Smooth muscle cell (in vitro differentiated cells): ENCODE data around the gene ZC3H10. TPM values are rescaled to one million over a fixed set of nuclear protein-coding genes. Genes with fewer than 3 reads are reported as not detected.

Experiments
- DNase-seq: peaks from one replicate; lab custom pipeline; 2025; ENCODE audit not compliant: unreplicated experiment; lab: John Stamatoyannopoulos, UW
- H2AFZ ChIP-seq: fragments of 200-600 bp; sonication (generic); 2 replicates; pipeline ENCODE4 v1.6.0; 2016; ENCODE audit warnings: antibody characterized with exemption, low read depth, mild to moderate bottlenecking
- H3F3A ChIP-seq: fragments of 200-600 bp; sonication (generic); 2 replicates; pipeline ENCODE4 v1.6.0; 2017; ENCODE audit warnings: antibody characterized with exemption, low read depth
- H3K27ac ChIP-seq: fragments of 200-600 bp; sonication (generic); 2 replicates; pipeline ENCODE4 v1.5.1; 2016; ENCODE audit warnings: low read depth, mild to moderate bottlenecking
- H3K27me3 ChIP-seq: fragments of 200-600 bp; sonication (generic); 2 replicates; pipeline ENCODE4 v1.6.1; 2016; ENCODE audit warnings: low read depth, mild to moderate bottlenecking
- H3K36me3 ChIP-seq: fragments of 200-600 bp; sonication (generic); 2 replicates; pipeline ENCODE4 v1.5.1; 2016; ENCODE audit warnings: low read depth
- H3K4me1 ChIP-seq: fragments of 200-600 bp; sonication (generic); 2 replicates; pipeline ENCODE4 v1.5.1; 2016; ENCODE audit warnings: low read depth
- H3K4me2 ChIP-seq: fragments of 200-600 bp; sonication (generic); 2 replicates; pipeline ENCODE4 v1.6.0; 2016; ENCODE audit warnings: mild to moderate bottlenecking
- H3K4me3 ChIP-seq: fragments of 200-600 bp; sonication (generic); 2 replicates; pipeline ENCODE4 v1.5.1; 2016; ENCODE audit warnings: mild to moderate bottlenecking
- H3K79me2 ChIP-seq: fragments of 200-600 bp; sonication (generic); 2 replicates; pipeline ENCODE4 v1.6.0; 2016; ENCODE audit warnings: low read depth, mild to moderate bottlenecking
- H3K9ac ChIP-seq: fragments of 200-600 bp; sonication (generic); 2 replicates; pipeline ENCODE4 v1.6.0; 2016; ENCODE audit warnings: low read depth
- H3K9me3 ChIP-seq: fragments of 200-600 bp; sonication (generic); replicated peaks from 2 replicates; pipeline ENCODE4 v1.5.1; 2016; ENCODE audit warnings: low read depth
- H4K20me1 ChIP-seq: fragments of 200-600 bp; sonication (generic); 2 replicates; pipeline ENCODE4 v1.6.0; 2016; ENCODE audit warnings: low read depth
- CTCF ChIP-seq: fragments of 200-600 bp; sonication (generic); IDR thresholded peaks from 2 replicates; pipeline ENCODE4 v1.5.1; 2017; ENCODE audit warnings: borderline replicate concordance, mild to moderate bottlenecking, antibody characterized with exemption; ENCODE audit not compliant: insufficient read depth, poor library complexity, severe bottlenecking
- WGBS: methylation state at CpG from one replicate; pipeline ENCODE4 v1.1.7; 2016; ENCODE audit warnings: low lambda C conversion rate; 5-methylcytosine and 5-hydroxymethylcytosine counted together
- polyA plus RNA-seq: library from polyadenylated mRNA; unstranded; fragments of >200 nt; fragmentation: Nextera tagmentation; extraction: Ambion mirVana; gene quantifications from 2 replicates; pipeline ENCODE4 v1.2.1, GENCODE V29; 2016
- total RNA-seq: library from RNA; depleted of rRNA; stranded (reverse); fragments of >200 nt; gene quantifications from 2 replicates; pipeline ENCODE4 v1.2.3, GENCODE V29; 2014

The ZC3H10 gene
- total and polyA plus RNA-seq, 2 experiments from 2014 or later = 1.9 to 2.8 TPM

DNA sequence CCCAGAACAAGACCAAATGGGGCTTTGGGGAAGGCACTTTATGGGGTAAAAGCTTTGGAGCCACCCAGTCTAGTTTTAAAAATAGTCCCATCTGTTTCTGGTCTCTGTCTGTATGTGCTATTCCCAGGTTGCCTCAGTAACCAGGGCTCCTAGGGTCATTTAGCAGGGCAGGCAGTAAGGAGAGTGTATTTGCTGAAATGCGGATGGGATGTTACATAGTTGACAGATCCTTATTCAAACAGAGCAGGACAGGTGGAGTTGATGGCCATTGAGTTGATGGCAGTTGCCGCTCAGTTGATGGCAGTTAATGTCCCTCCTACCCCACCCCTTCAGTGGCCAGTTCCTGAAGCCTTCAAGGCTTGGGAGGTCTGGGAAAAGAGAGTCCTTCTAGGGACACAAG lies 4.6 kb downstream of the ZC3H10 start:
- peaks cover 25% of the 10 kb centered on the region for H3K4me1 ChIP-seq
- H3K79me2 ChIP-seq = no peaks in the 10 kb centered on the region
- H3K36me3 ChIP-seq = no peaks in the 10 kb centered on the region
- DNase-seq = no peak
- no peak for TF ChIP-seq CTCF
- H3K4me2 ChIP-seq = no peak overlapping the region
- WGBS = 90% methylated on average over 2 of the region's 2 CpGs
- no peak overlapping the region for H3K27ac ChIP-seq
- no peak overlapping the region for H3K9ac ChIP-seq
- H3K27me3 ChIP-seq = no peaks in the 10 kb centered on the region
- H4K20me1 ChIP-seq = peaks cover 7% of the 10 kb centered on the region
- no peak overlapping the region for H3K4me3 ChIP-seq
- no peak overlapping the region for H2AFZ ChIP-seq
- peaks cover 19% of the 10 kb centered on the region for H3F3A ChIP-seq
- no peaks in the 10 kb centered on the region for H3K9me3 ChIP-seq

DNA sequence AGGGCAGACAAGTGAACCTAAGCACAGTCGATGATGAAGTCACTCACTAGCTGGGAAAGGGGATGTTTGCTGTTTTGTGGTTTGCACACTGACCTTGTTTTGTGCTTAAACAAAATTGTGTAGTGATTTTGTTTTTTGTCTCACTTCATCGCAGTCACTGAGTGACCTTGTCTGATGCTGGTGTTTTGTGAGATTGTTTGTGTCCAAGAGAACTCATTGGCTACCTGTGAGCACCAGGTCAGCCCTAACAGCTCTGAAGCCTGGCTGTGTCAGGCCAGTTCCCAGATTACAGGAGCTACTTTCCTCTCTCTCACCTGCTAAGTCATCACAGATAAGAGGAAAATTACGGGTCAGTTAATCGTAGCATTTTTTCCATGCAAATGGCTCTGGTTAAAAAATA lies 6.1 kb downstream of the ZC3H10 start:
- Histone ChIP-seq H2AFZ (no peak overlapping the region), H4K20me1 (peaks cover 5% of the 10 kb centered on the region)
- no peak for DNase-seq

GRCh38 chr12:56126732-56127239 lies 8.7 kb downstream of the ZC3H10 start:
- Histone ChIP-seq H3K4me1 (peaks cover 21% of the 10 kb centered on the region), H3K9ac (peak overlapping the region; percentile 75), H3K9me3 (no peaks in the 10 kb centered on the region), H3K36me3 (no peaks in the 10 kb centered on the region), H4K20me1 (no peaks in the 10 kb centered on the region), H3K79me2 (peaks cover 14% of the 10 kb centered on the region), H3K4me2 (peak overlapping the region; percentile 89), H3F3A (peaks cover 14% of the 10 kb centered on the region), H3K4me3 (no peak overlapping the region), H2AFZ (no peak overlapping the region), H3K27ac (peak overlapping the region; percentile 92), H3K27me3 (no peaks in the 10 kb centered on the region)
- no peak for TF ChIP-seq CTCF
- no peak for DNase-seq
- 94% methylated on average over 3 of the region's 3 CpGs for WGBS

More for the DNA sequence above, 6.1 kb downstream of the ZC3H10 start:
- Histone ChIP-seq H3K4me2 (no peak overlapping the region), H3K79me2 (peaks cover 4% of the 10 kb centered on the region), H3K4me3 (no peak overlapping the region), H3K9me3 (no peaks in the 10 kb centered on the region), H3F3A (peaks cover 14% of the 10 kb centered on the region), H3K27me3 (no peaks in the 10 kb centered on the region), H3K4me1 (peaks cover 19% of the 10 kb centered on the region), H3K36me3 (no peaks in the 10 kb centered on the region), H3K27ac (no peak overlapping the region), H3K9ac (no peak overlapping the region)
- WGBS = 97% methylated on average over 4 of the region's 4 CpGs
- no peak for TF ChIP-seq CTCF

DNA sequence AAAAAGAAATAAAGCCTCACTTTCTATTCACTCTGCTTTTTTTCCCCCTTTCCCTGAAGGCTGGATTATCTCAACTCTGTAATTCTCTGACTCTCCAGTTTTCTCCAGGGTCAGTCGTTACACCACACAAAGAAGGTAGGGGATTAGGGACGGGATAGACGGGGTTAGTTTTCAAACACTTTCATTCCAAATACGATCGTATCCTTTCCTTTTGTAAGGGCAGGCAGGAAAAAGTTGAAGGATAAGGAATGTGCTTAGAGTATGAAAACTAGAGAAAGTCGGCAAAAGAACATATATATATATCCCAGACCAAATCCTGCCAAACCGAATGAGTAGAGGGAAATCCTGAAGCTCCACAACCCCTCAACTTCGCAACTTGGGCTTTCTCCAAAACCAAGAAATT lies 9.4 kb downstream of the ZC3H10 start:
- H3K79me2 ChIP-seq = peaks cover 14% of the 10 kb centered on the region
- 2% methylated on average over 8 of the region's 8 CpGs for WGBS

More for the DNA sequence above, 9.4 kb downstream of the ZC3H10 start:
- no peaks in the 10 kb centered on the region for H3K9me3 ChIP-seq
- peaks cover 21% of the 10 kb centered on the region for H3K4me1 ChIP-seq
- H3K4me2 ChIP-seq = peak overlapping the region; percentile 89
- H4K20me1 ChIP-seq = no peaks in the 10 kb centered on the region
- H3F3A ChIP-seq = peaks cover 14% of the 10 kb centered on the region
- DNase-seq = no peak
- no peak overlapping the region for H2AFZ ChIP-seq
- TF ChIP-seq CTCF = no peak
- H3K36me3 ChIP-seq = no peaks in the 10 kb centered on the region
- H3K27me3 ChIP-seq = no peaks in the 10 kb centered on the region
- H3K27ac ChIP-seq = peak overlapping the region; percentile 92
- peak overlapping the region; percentile 82 for H3K4me3 ChIP-seq
- H3K9ac ChIP-seq = peak overlapping the region; percentile 75
